C4-2B (cell line): ENCODE data around the gene ANXA4.

ENCODE experiments used
- CTCF ChIP-seq: fragments of 450-650 bp; conservative IDR thresholded peaks from 2 replicates; pipeline ENCODE4 v1.5.1; 2017; ENCODE audit warnings: mild to moderate bottlenecking
- ZFX ChIP-seq: fragments of 450-650 bp; IDR thresholded peaks from 2 replicates; pipeline ENCODE4 v1.6.1; 2017

DNA sequence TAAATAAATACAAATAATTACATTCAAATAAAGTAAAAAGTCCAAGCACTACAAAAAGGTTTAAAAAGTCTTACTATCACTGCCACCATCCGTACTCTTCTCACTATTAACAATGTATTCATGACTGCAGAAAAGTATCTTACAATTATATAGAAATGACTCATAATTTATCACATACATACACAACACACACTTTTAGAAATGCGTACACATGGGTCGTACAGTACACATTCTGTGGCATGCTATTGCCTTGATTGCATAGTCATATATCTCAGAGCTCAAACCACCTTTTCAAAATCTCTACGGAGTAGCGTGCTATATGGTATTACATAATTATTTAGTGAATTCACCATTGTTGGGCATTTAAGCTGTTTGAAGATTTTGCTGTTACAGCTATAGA, 41.6 kb upstream of the ANXA4 start:
- TF ChIP-seq CTCF (no peak), ZFX (no peak)
